GM12891 (cell line): ENCODE measurements around the gene MS4A4A.

ENCODE experiments used
- POLR2A ChIP-seq: IDR thresholded peaks from 2 replicates; pipeline ENCODE4 v1.6.1; 2011; ENCODE audit warnings: low read depth, low read length, control low read depth
- POLR2AphosphoS5 ChIP-seq: IDR thresholded peaks from 2 replicates; pipeline ENCODE4 v1.6.1; 2011; ENCODE audit warnings: low read depth, low read length, control low read depth
- TAF1 ChIP-seq: IDR thresholded peaks from 2 replicates; pipeline ENCODE4 v1.6.1; 2011; ENCODE audit warnings: low read depth, low read length, control low read depth

GRCh38 chr11:60265373-60266214, 14.9 kb upstream of the MS4A4A start:
- TF ChIP-seq POLR2A (no peak), TAF1 (no peak), POLR2AphosphoS5 (no peak)
